ENCODE results near the gene SLC25A41. TPM values are rescaled to one million over a fixed set of nuclear protein-coding genes. Genes with fewer than 3 reads are reported as not detected.

The SLC25A41 gene
- 1 to 10 TPM in 1 of 4 donors, under 1 TPM in 3; 0.34 to 2.7 (median 0.45) TPM for polyA plus RNA-seq
- long read RNA-seq, donor 1, result 0 reads
- long read RNA-seq, donor 2, result 0 reads
- long read RNA-seq, donor 3, result 0 reads
- long read RNA-seq, donor 4, result 0 reads
- long read RNA-seq, donor 5, result 0 reads
- long read RNA-seq, donor 6, result 0 reads
- long read RNA-seq, donor 7, result 0 reads
- long read RNA-seq, donor 8, result 0 reads
- long read RNA-seq, donor 9, result 0 reads
- long read RNA-seq, donor 10, result 0 reads

- WGBS, 3 donors, result 85 to 92% (median 86%) methylated on average over 10 of the region's 10 CpGs
- DNase-seq (no peak), FAIRE-seq (no peak)
- H3K36me3 ChIP-seq (ENCODE audit: control insufficient read depth in 3 of 3, insufficient read depth in 2 of 3, low read depth in 1 of 3, low read length in 3 of 3), result no peaks in the 10 kb centered on the region
- H3K27me3 ChIP-seq (ENCODE audit: control insufficient read depth in 3 of 3, insufficient read depth in 3 of 3, low read length in 3 of 3), result peaks cover 0 to 7% (median 0%) of the 10 kb centered on the region in 3 donors
- H3K9me3 ChIP-seq (ENCODE audit: control insufficient read depth in 2 of 2, insufficient read depth in 1 of 2, low read depth in 1 of 2, low read length in 1 of 2), result no peaks in the 10 kb centered on the region
- no peak within 1 kb of the TSS for H3K4me3 ChIP-seq (ENCODE audit: low read depth in 1 of 3, low read length in 3 of 3)
- H3K27ac ChIP-seq (ENCODE audit: low read depth in 1 of 3, low read length in 2 of 3), result no peak within 1 kb of the TSS
- H3K4me1 ChIP-seq (ENCODE audit: control insufficient read depth in 3 of 3, insufficient read depth in 2 of 3, low read depth in 1 of 3, low read length in 2 of 3), result no peaks in the 10 kb centered on the region
These were observed at the start of gene SLC25A41 for GRCh38 chr19:6433663-6434062. SLC25A41 (minus strand) TSS chr19:6433763; CDS start chr19:6433693, 70 bp downstream.

- Histone ChIP-seq H3K4me3 (ENCODE audit: low read depth in 1 of 3, low read length in 3 of 3) (no peak overlapping the region), H3K27me3 (ENCODE audit: control insufficient read depth in 3 of 3, insufficient read depth in 3 of 3, low read length in 3 of 3) (no peaks in the 10 kb centered on the region), H3K4me1 (ENCODE audit: control insufficient read depth in 3 of 3, insufficient read depth in 2 of 3, low read depth in 1 of 3, low read length in 2 of 3) (no peaks in the 10 kb centered on the region), H3K36me3 (ENCODE audit: control insufficient read depth in 3 of 3, insufficient read depth in 2 of 3, low read depth in 1 of 3, low read length in 3 of 3) (no peaks in the 10 kb centered on the region), H3K9me3 (ENCODE audit: control insufficient read depth in 2 of 2, insufficient read depth in 1 of 2, low read depth in 1 of 2, low read length in 1 of 2) (peaks cover 0 to 8% of the 10 kb centered on the region in 2 donors), H3K27ac (ENCODE audit: low read depth in 1 of 3, low read length in 2 of 3) (no peak overlapping the region)
- no peak for DNase-seq
- no peak for FAIRE-seq
- 58 to 62% (median 59%) methylated on average over 3 of the region's 3 CpGs for WGBS, 3 donors
These were observed 49.7 kb upstream of the SLC25A41 start for GRCh38 chr19:6483235-6483634.

- peak overlapping the region in 2 of 3 donors; percentile 67 to 82 for H3K27ac ChIP-seq (ENCODE audit: low read depth in 1 of 3, low read length in 2 of 3)
- no peaks in the 10 kb centered on the region for H3K36me3 ChIP-seq (ENCODE audit: control insufficient read depth in 3 of 3, insufficient read depth in 2 of 3, low read depth in 1 of 3, low read length in 3 of 3)
- WGBS, 3 donors, result 88 to 94% (median 93%) methylated on average over 8 of the region's 8 CpGs
- FAIRE-seq (no peak), DNase-seq (no peak)
- no peak overlapping the region for H3K4me3 ChIP-seq (ENCODE audit: low read depth in 1 of 3, low read length in 3 of 3)
- H3K9me3 ChIP-seq (ENCODE audit: control insufficient read depth in 2 of 2, insufficient read depth in 1 of 2, low read depth in 1 of 2, low read length in 1 of 2), result peaks cover 0 to 10% of the 10 kb centered on the region in 2 donors
- no peaks in the 10 kb centered on the region for H3K27me3 ChIP-seq (ENCODE audit: control insufficient read depth in 3 of 3, insufficient read depth in 3 of 3, low read length in 3 of 3)
- no peaks in the 10 kb centered on the region for H3K4me1 ChIP-seq (ENCODE audit: control insufficient read depth in 3 of 3, insufficient read depth in 2 of 3, low read depth in 1 of 3, low read length in 2 of 3)
These were observed 48.8 kb upstream of the SLC25A41 start for GRCh38 chr19:6482343-6482686.

GRCh38 chr19:6481541-6482342 is 48.2 kb upstream of the SLC25A41 start, which contains the start of gene DENND1C:
DENND1C (minus strand) TSS chr19:6481787; CDS start chr19:6481695, 92 bp downstream.
- 28 to 34% (median 34%) methylated on average over 24 of the region's 24 CpGs for WGBS, 3 donors
- peaks cover 0 to 10% of the 10 kb centered on the region in 2 donors for H3K9me3 ChIP-seq (ENCODE audit: control insufficient read depth in 2 of 2, insufficient read depth in 1 of 2, low read depth in 1 of 2, low read length in 1 of 2)
- H3K27ac ChIP-seq (ENCODE audit: low read depth in 1 of 3, low read length in 2 of 3), result peak within 1 kb of the TSS in 2 of 3 donors; percentile 67 to 82
- DNase-seq (peak; percentile 28 to 53), FAIRE-seq (no peak)
- H3K36me3 ChIP-seq (ENCODE audit: control insufficient read depth in 3 of 3, insufficient read depth in 2 of 3, low read depth in 1 of 3, low read length in 3 of 3), result no peaks in the 10 kb centered on the region
- no peaks in the 10 kb centered on the region for H3K27me3 ChIP-seq (ENCODE audit: control insufficient read depth in 3 of 3, insufficient read depth in 3 of 3, low read length in 3 of 3)
- peaks cover 0 to 5% (median 0%) of the 10 kb centered on the region in 3 donors for H3K4me1 ChIP-seq (ENCODE audit: control insufficient read depth in 3 of 3, insufficient read depth in 2 of 3, low read depth in 1 of 3, low read length in 2 of 3)
- peak within 1 kb of the TSS; percentile 18 to 43 (median 28) for H3K4me3 ChIP-seq (ENCODE audit: low read depth in 1 of 3, low read length in 3 of 3)

GRCh38 chr19:6480848-6481415 is 47.4 kb upstream of the SLC25A41 start:
- H3K36me3 ChIP-seq (ENCODE audit: control insufficient read depth in 3 of 3, insufficient read depth in 2 of 3, low read depth in 1 of 3, low read length in 3 of 3), result no peaks in the 10 kb centered on the region
- DNase-seq, result no peak
- peak overlapping the region; percentile 18 to 43 (median 28) for H3K4me3 ChIP-seq (ENCODE audit: low read depth in 1 of 3, low read length in 3 of 3)
- 55 to 62% (median 58%) methylated on average over 10 of the region's 10 CpGs for WGBS, 3 donors
- H3K27ac ChIP-seq (ENCODE audit: low read depth in 1 of 3, low read length in 2 of 3), result peak overlapping the region in 2 of 3 donors; percentile 24 to 82
- no peak for FAIRE-seq
- H3K9me3 ChIP-seq (ENCODE audit: control insufficient read depth in 2 of 2, insufficient read depth in 1 of 2, low read depth in 1 of 2, low read length in 1 of 2), result peaks cover 0 to 14% of the 10 kb centered on the region in 2 donors
- peaks cover 0 to 12% (median 0%) of the 10 kb centered on the region in 3 donors for H3K4me1 ChIP-seq (ENCODE audit: control insufficient read depth in 3 of 3, insufficient read depth in 2 of 3, low read depth in 1 of 3, low read length in 2 of 3)
- no peaks in the 10 kb centered on the region for H3K27me3 ChIP-seq (ENCODE audit: control insufficient read depth in 3 of 3, insufficient read depth in 3 of 3, low read length in 3 of 3)

GRCh38 chr19:6479836-6480398 is 46.4 kb upstream of the SLC25A41 start:
- peaks cover 0 to 14% of the 10 kb centered on the region in 2 donors for H3K9me3 ChIP-seq (ENCODE audit: control insufficient read depth in 2 of 2, insufficient read depth in 1 of 2, low read depth in 1 of 2, low read length in 1 of 2)
- H3K4me3 ChIP-seq (ENCODE audit: low read depth in 1 of 3, low read length in 3 of 3), result no peak overlapping the region
- H3K36me3 ChIP-seq (ENCODE audit: control insufficient read depth in 3 of 3, insufficient read depth in 2 of 3, low read depth in 1 of 3, low read length in 3 of 3), result no peaks in the 10 kb centered on the region
- peaks cover 0 to 21% (median 0%) of the 10 kb centered on the region in 3 donors for H3K4me1 ChIP-seq (ENCODE audit: control insufficient read depth in 3 of 3, insufficient read depth in 2 of 3, low read depth in 1 of 3, low read length in 2 of 3)
- no peak overlapping the region for H3K27ac ChIP-seq (ENCODE audit: low read depth in 1 of 3, low read length in 2 of 3)
- no peak for DNase-seq
- H3K27me3 ChIP-seq (ENCODE audit: control insufficient read depth in 3 of 3, insufficient read depth in 3 of 3, low read length in 3 of 3), result peaks cover 0 to 2% (median 0%) of the 10 kb centered on the region in 3 donors
- WGBS, 3 donors, result 66 to 85% (median 71%) methylated on average over 6 to 7 of the region's 7 CpGs
- FAIRE-seq, result no peak

- Histone ChIP-seq H3K36me3 (ENCODE audit: control insufficient read depth in 3 of 3, insufficient read depth in 2 of 3, low read depth in 1 of 3, low read length in 3 of 3) (no peaks in the 10 kb centered on the region), H3K4me1 (ENCODE audit: control insufficient read depth in 3 of 3, insufficient read depth in 2 of 3, low read depth in 1 of 3, low read length in 2 of 3) (peaks cover 0 to 26% (median 0%) of the 10 kb centered on the region in 3 donors), H3K9me3 (ENCODE audit: control insufficient read depth in 2 of 2, insufficient read depth in 1 of 2, low read depth in 1 of 2, low read length in 1 of 2) (peaks cover 0 to 14% of the 10 kb centered on the region in 2 donors), H3K4me3 (ENCODE audit: low read depth in 1 of 3, low read length in 3 of 3) (no peak overlapping the region), H3K27ac (ENCODE audit: low read depth in 1 of 3, low read length in 2 of 3) (no peak overlapping the region), H3K27me3 (ENCODE audit: control insufficient read depth in 3 of 3, insufficient read depth in 3 of 3, low read length in 3 of 3) (peaks cover 0 to 2% (median 0%) of the 10 kb centered on the region in 3 donors)
- 79 to 88% (median 84%) methylated on average over 13 of the region's 13 CpGs for whole genome bisulfite sequencing, 3 donors
- FAIRE-seq, result no peak
- DNase-seq, result no peak
These were observed 45.3 kb upstream of the SLC25A41 start for GRCh38 chr19:6478815-6479214.

GRCh38 chr19:6476896-6477431 is 43.4 kb upstream of the SLC25A41 start:
- DNase-seq, result no peak
- Histone ChIP-seq H3K4me3 (ENCODE audit: low read depth in 1 of 3, low read length in 3 of 3) (peak overlapping the region in 2 of 3 donors; percentile 27 to 41), H3K36me3 (ENCODE audit: control insufficient read depth in 3 of 3, insufficient read depth in 2 of 3, low read depth in 1 of 3, low read length in 3 of 3) (peaks cover 0 to 4% (median 0%) of the 10 kb centered on the region in 3 donors), H3K4me1 (ENCODE audit: control insufficient read depth in 3 of 3, insufficient read depth in 2 of 3, low read depth in 1 of 3, low read length in 2 of 3) (peaks cover 0 to 29% (median 0%) of the 10 kb centered on the region in 3 donors), H3K9me3 (ENCODE audit: control insufficient read depth in 2 of 2, insufficient read depth in 1 of 2, low read depth in 1 of 2, low read length in 1 of 2) (peaks cover 0 to 14% of the 10 kb centered on the region in 2 donors), H3K27ac (ENCODE audit: low read depth in 1 of 3, low read length in 2 of 3) (no peak overlapping the region), H3K27me3 (ENCODE audit: control insufficient read depth in 3 of 3, insufficient read depth in 3 of 3, low read length in 3 of 3) (peaks cover 0 to 2% (median 0%) of the 10 kb centered on the region in 3 donors)
- FAIRE-seq, result no peak
- WGBS, 3 donors, result 34 to 42% (median 38%) methylated on average over 18 to 29 of the region's 29 CpGs

Data from small intestine (tissue), 16 donors.